ENCODE measurements around the gene ADGRG7.
"Not testable (repeated sequence)": the region's sequence is repeated elsewhere in the genome, so short reads cannot be mapped to it uniquely, and the experiment has no call there.

The ADGRG7 gene

GRCh38 chr3:100609305-100609704, at the start of gene ADGRG7:
ADGRG7 (plus strand) TSS chr3:100609601; CDS start chr3:100609857, 256 bp downstream.
- DNase-seq, result no peak

- no peak for DNase-seq
Measured at GRCh38 chr3:100560426-100560825, 49.0 kb upstream of the ADGRG7 start.

- DNase-seq, result no peak
Measured at GRCh38 chr3:100561459-100562158, 47.8 kb upstream of the ADGRG7 start.

- no peak for DNase-seq
Measured at GRCh38 chr3:100562224-100562857, 47.1 kb upstream of the ADGRG7 start.

- DNase-seq, result no peak
Measured at GRCh38 chr3:100563228-100563627, 46.2 kb upstream of the ADGRG7 start.

GRCh38 chr3:100563652-100564211, 45.7 kb upstream of the ADGRG7 start:
- DNase-seq, result no peak

GRCh38 chr3:100570811-100571210, 38.6 kb upstream of the ADGRG7 start:
- no peak for DNase-seq

- DNase-seq, result no peak
Measured at GRCh38 chr3:100574536-100574935, 34.9 kb upstream of the ADGRG7 start.

- DNase-seq, result no peak
Measured at GRCh38 chr3:100575704-100576103, 33.7 kb upstream of the ADGRG7 start.

GRCh38 chr3:100577382-100578008, 31.9 kb upstream of the ADGRG7 start:
- no peak for DNase-seq

- DNase-seq, result no peak
Measured at GRCh38 chr3:100578646-100579045, 30.8 kb upstream of the ADGRG7 start.

GRCh38 chr3:100580147-100580546, 29.3 kb upstream of the ADGRG7 start:
- DNase-seq, result no peak

GRCh38 chr3:100581650-100582049, 27.8 kb upstream of the ADGRG7 start:
- DNase-seq, result no peak

- DNase-seq, result not testable (repeated sequence)
Measured at GRCh38 chr3:100582157-100582556, 27.2 kb upstream of the ADGRG7 start.

- DNase-seq, result no peak
Measured at GRCh38 chr3:100584101-100584660, 25.2 kb upstream of the ADGRG7 start.

- no peak for DNase-seq
Measured at GRCh38 chr3:100586832-100587231, 22.6 kb upstream of the ADGRG7 start.

- no peak for DNase-seq
Measured at GRCh38 chr3:100588251-100588650, 21.1 kb upstream of the ADGRG7 start.

GRCh38 chr3:100590114-100590839, 19.1 kb upstream of the ADGRG7 start:
- peak; percentile 22 for DNase-seq

GRCh38 chr3:100590840-100591147, 18.6 kb upstream of the ADGRG7 start:
- DNase-seq, result no peak

- no peak for DNase-seq
Measured at GRCh38 chr3:100591411-100591810, 18.0 kb upstream of the ADGRG7 start.

- peak; percentile 5 for DNase-seq
Measured at GRCh38 chr3:100600181-100601042, 9.0 kb upstream of the ADGRG7 start.

All from stimulated activated CD4-positive, alpha-beta T cell treated with anti-CD3 and anti-CD28 coated beads, Interleukin-4, amount 100 ng/mL, for 1 hour (primary cell).